Caco-2 (cell line): ENCODE measurements around the gene GDF10. TPM values are rescaled to one million over a fixed set of nuclear protein-coding genes. Genes with fewer than 3 reads are reported as not detected.

Experiments used
- BruUV-seq: library from RNA; stranded (reverse); fragments of 400-500 nt; replicated peaks from 2 replicates; lab custom pipeline; 2021; lab: Mats Ljungman, UMichigan
- CTCF ChIA-PET: fragments of 300-600 bp; sonication (Branson Sonifier 250); formaldehyde crosslinking; loops from one replicate; lab custom pipeline; 2022; ENCODE audit warnings: antibody characterized with exemption; lab: Charles Lee
- POLR2A ChIA-PET: fragments of 300-600 bp; sonication (Branson Sonifier 250); formaldehyde crosslinking; loops from one replicate; lab custom pipeline; 2022; ENCODE audit warnings: antibody characterized with exemption; lab: Charles Lee
- DNase-seq, 2 experiments: peaks; one replicate each; pipeline versions ENCODE4 v3.0.0 to v3.0.0-alpha.2; 2020 to 2022
- H3K27me3 ChIP-seq: replicated peaks from 2 replicates; pipeline ENCODE4 v1.6.0; 2011; ENCODE audit warnings: low read length; ENCODE audit not compliant: control insufficient read depth, insufficient read depth
- H3K36me3 ChIP-seq: 2 replicates; pipeline ENCODE4 v1.5.1; 2011; ENCODE audit warnings: low read length; ENCODE audit not compliant: control insufficient read depth, insufficient read depth
- H3K4me1 ChIP-seq: fragments of 250-450 bp; sonication (Bioruptor Pico); 2 replicates; pipeline ENCODE4 v1.5.1; 2020; ENCODE audit warnings: mild to moderate bottlenecking
- H3K4me3 ChIP-seq: 2 replicates; pipeline ENCODE4 v1.5.1; 2011; ENCODE audit warnings: low read depth, mild to moderate bottlenecking, control low read depth, low read length
- H3K9me3 ChIP-seq: fragments of 250-450 bp; sonication (Bioruptor Pico); 2 replicates; pipeline ENCODE4 v1.5.1; 2020; ENCODE audit warnings: mild to moderate bottlenecking, moderate library complexity
- H3K27ac Mint-ChIP-seq: one replicate; pipeline ENCODE4 v1.8.0; 2022; ENCODE audit warnings: mixed read lengths; ENCODE audit not compliant: unreplicated experiment
- H3K27me3 Mint-ChIP-seq: one replicate; pipeline ENCODE4 v1.8.0; 2022; ENCODE audit warnings: mixed read lengths; ENCODE audit not compliant: insufficient read depth, unreplicated experiment
- H3K36me3 Mint-ChIP-seq: one replicate; pipeline ENCODE4 v1.8.0; 2022; ENCODE audit warnings: mild to moderate bottlenecking, mixed read lengths; ENCODE audit not compliant: insufficient read depth, unreplicated experiment
- H3K4me1 Mint-ChIP-seq: one replicate; pipeline ENCODE4 v1.8.0; 2022; ENCODE audit warnings: low read depth, mixed read lengths; ENCODE audit not compliant: unreplicated experiment
- H3K4me3 Mint-ChIP-seq: one replicate; pipeline ENCODE4 v1.8.0; 2022; ENCODE audit warnings: mild to moderate bottlenecking, moderate library complexity, mixed read lengths; ENCODE audit not compliant: unreplicated experiment
- H3K9me3 Mint-ChIP-seq: one replicate; pipeline ENCODE4 v1.8.0; 2022; ENCODE audit warnings: mixed read lengths; ENCODE audit not compliant: unreplicated experiment
- intact Hi-C: fragments of 100-400 bp; cut with micrococcal nuclease; formaldehyde crosslinking; loops from one replicate; pipeline ENCODE4 v1.10.0; 2022; ENCODE audit not compliant: unreplicated experiment
- total RNA-seq: library from RNA; stranded (reverse); gene quantifications from 2 replicates; pipeline ENCODE4 v1.2.3, GENCODE V29; 2022
- TF ChIP-seq, protein P1 (sequence below), 2 experiments: fragments of 200-600 bp in 1 of 2; IDR thresholded peaks; 1 replicate in 1 of 2; 2 replicates in 1 of 2; pipeline versions ENCODE4 v1.5.1 to v1.8.0; 2011 to 2022; ENCODE audit warnings: antibody characterized with exemption in 1 of 2, control low read depth in 1 of 2, inconsistent platforms in 1 of 2, low read depth in 1 of 2, low read length in 1 of 2, mild to moderate bottlenecking in 1 of 2, moderate library complexity in 1 of 2; ENCODE audit not compliant: insufficient read depth in 1 of 2, severe bottlenecking in 1 of 2, unreplicated experiment in 1 of 2

Gene GDF10
- total RNA-seq, 1 experiment from 2014 or later, result not detected

DNA sequence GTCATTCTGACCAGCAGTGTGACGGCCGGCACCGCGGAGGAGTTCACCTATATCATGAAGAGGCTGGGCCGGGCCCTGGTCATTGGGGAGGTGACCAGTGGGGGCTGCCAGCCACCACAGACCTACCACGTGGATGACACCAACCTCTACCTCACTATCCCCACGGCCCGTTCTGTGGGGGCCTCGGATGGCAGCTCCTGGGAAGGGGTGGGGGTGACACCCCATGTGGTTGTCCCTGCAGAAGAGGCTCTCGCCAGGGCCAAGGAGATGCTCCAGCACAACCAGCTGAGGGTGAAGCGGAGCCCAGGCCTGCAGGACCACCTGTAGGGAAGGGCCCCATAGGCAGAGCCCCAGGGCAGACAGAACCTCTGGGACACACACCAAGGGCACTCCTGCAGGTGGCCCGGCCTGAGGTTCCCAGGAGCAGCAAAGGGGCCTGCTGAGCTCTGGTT lies 57.2 kb downstream of the GDF10 start:
- BruUV-seq, result no TSS peak
- H3K9me3 Mint-ChIP-seq, result no peaks in the 10 kb centered on the region
- Histone ChIP-seq H3K9me3 (no peaks in the 10 kb centered on the region), H3K27me3 (no peaks in the 10 kb centered on the region), H3K36me3 (no peaks in the 10 kb centered on the region), H3K4me3 (no peak overlapping the region), H3K4me1 (peaks cover 8% of the 10 kb centered on the region)
- peak in 1 of 2 experiments; percentile 37 for DNase-seq
- intact Hi-C loops, result no loop called here
- POLR2A ChIA-PET, result no interaction called here
- no peaks in the 10 kb centered on the region for H3K36me3 Mint-ChIP-seq
- TF ChIP-seq, protein P1, sequence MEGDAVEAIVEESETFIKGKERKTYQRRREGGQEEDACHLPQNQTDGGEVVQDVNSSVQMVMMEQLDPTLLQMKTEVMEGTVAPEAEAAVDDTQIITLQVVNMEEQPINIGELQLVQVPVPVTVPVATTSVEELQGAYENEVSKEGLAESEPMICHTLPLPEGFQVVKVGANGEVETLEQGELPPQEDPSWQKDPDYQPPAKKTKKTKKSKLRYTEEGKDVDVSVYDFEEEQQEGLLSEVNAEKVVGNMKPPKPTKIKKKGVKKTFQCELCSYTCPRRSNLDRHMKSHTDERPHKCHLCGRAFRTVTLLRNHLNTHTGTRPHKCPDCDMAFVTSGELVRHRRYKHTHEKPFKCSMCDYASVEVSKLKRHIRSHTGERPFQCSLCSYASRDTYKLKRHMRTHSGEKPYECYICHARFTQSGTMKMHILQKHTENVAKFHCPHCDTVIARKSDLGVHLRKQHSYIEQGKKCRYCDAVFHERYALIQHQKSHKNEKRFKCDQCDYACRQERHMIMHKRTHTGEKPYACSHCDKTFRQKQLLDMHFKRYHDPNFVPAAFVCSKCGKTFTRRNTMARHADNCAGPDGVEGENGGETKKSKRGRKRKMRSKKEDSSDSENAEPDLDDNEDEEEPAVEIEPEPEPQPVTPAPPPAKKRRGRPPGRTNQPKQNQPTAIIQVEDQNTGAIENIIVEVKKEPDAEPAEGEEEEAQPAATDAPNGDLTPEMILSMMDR (IDR thresholded peaks at IDR 0.05; ENCODE audit: insufficient read depth in 1 of 2, low read depth in 1 of 2, low read length in 1 of 2, severe bottlenecking in 1 of 2, unreplicated experiment in 1 of 2), result no peak
- no peaks in the 10 kb centered on the region for H3K27me3 Mint-ChIP-seq
- no peaks in the 10 kb centered on the region for H3K4me1 Mint-ChIP-seq
- CTCF ChIA-PET, result no interaction called here
- no peak overlapping the region for H3K4me3 Mint-ChIP-seq
- H3K27ac Mint-ChIP-seq, result no peak overlapping the region

DNA sequence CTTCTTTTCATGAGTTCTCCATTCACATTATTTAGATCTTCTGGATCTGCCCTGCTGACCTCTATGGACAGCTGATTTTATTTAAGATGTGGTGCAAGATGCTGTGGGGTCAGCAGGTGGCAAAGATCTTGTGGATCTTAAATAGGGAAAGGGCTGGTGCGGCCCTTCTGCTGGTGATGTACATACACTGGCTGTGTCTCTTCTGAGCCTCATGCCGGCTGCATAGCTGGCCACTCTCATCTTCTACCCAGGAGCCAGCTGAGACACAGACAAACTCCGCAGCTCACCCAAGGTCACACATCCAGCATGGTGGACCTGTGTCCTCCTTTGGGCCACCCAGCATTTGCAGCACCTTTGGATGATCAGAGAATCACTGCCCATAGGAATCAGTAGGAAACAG lies 57.9 kb downstream of the GDF10 start:
- no peaks in the 10 kb centered on the region for H3K9me3 Mint-ChIP-seq
- Histone ChIP-seq H3K36me3 (no peaks in the 10 kb centered on the region), H3K27me3 (no peaks in the 10 kb centered on the region), H3K4me1 (peaks cover 8% of the 10 kb centered on the region), H3K9me3 (no peaks in the 10 kb centered on the region), H3K4me3 (no peak overlapping the region)
- no peaks in the 10 kb centered on the region for H3K36me3 Mint-ChIP-seq
- POLR2A ChIA-PET, result no interaction called here
- BruUV-seq, result no TSS peak
- H3K4me1 Mint-ChIP-seq, result no peaks in the 10 kb centered on the region
- intact Hi-C loops, result no loop called here
- H3K27me3 Mint-ChIP-seq, result no peaks in the 10 kb centered on the region
- H3K4me3 Mint-ChIP-seq, result no peak overlapping the region
- TF ChIP-seq, protein P1 (IDR thresholded peaks at IDR 0.05; ENCODE audit: insufficient read depth in 1 of 2, low read depth in 1 of 2, low read length in 1 of 2, severe bottlenecking in 1 of 2, unreplicated experiment in 1 of 2), result no peak
- no peak overlapping the region for H3K27ac Mint-ChIP-seq
- DNase-seq, result peak in 1 of 2 experiments; percentile 28
- CTCF ChIA-PET, result no interaction called here

DNA sequence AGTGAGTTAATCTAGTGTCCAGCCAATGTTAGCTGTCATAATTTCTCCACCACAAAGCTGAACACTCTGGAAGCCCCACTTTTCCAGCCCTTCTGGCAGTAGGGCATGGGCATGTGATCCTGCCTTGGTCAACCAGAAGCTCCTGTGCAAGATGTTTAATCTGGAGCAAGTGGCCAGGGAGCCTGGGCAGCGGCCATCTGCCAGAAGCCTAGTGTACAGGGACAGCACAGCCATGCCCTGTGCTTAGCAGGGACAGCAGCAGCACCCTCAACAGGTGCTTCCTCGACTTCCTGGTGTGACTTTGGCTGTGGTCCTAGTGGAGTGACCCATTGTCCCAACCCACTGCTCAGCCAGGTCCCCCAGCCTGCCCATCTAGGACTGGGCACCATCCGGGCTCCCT lies 58.5 kb downstream of the GDF10 start:
- Mint-ChIP-seq H3K36me3 (no peaks in the 10 kb centered on the region), H3K27me3 (no peaks in the 10 kb centered on the region), H3K4me1 (no peaks in the 10 kb centered on the region), H3K9me3 (no peaks in the 10 kb centered on the region), H3K4me3 (no peak overlapping the region), H3K27ac (no peak overlapping the region)
- intact Hi-C loops, result no loop called here
- CTCF ChIA-PET, result no interaction called here
- H3K9me3 ChIP-seq, result no peaks in the 10 kb centered on the region
- H3K4me3 ChIP-seq, result no peak overlapping the region
- H3K36me3 ChIP-seq, result no peaks in the 10 kb centered on the region
- POLR2A ChIA-PET, result no interaction called here
- H3K27me3 ChIP-seq, result no peaks in the 10 kb centered on the region
- DNase-seq, result peak in 1 of 2 experiments; percentile 27
- peaks cover 8% of the 10 kb centered on the region for H3K4me1 ChIP-seq
- BruUV-seq, result no TSS peak
- TF ChIP-seq, protein P1 (IDR thresholded peaks at IDR 0.05; ENCODE audit: insufficient read depth in 1 of 2, low read depth in 1 of 2, low read length in 1 of 2, severe bottlenecking in 1 of 2, unreplicated experiment in 1 of 2), result no peak
